ENCODE data around the gene TNNI2.
"Not testable (repeated sequence)": the region's sequence is repeated elsewhere in the genome, so short reads cannot be mapped to it uniquely, and the experiment has no call there.

Gene TNNI2

GRCh38 chr11:1873048-1873812 lies 34.4 kb downstream of the TNNI2 start:
- H3K36me3 ChIP-seq (ENCODE audit: control insufficient read depth in 5 of 5, insufficient read depth in 5 of 5, low read length in 5 of 5) = no peaks in the 10 kb centered on the region
- peak overlapping the region; percentile 50 to 72 (median 65) for H3K4me3 ChIP-seq (ENCODE audit: low read depth in 1 of 5, low read length in 5 of 5)
- no peak overlapping the region for H3K27ac ChIP-seq (ENCODE audit: low read depth, low read length)
- peaks cover 12 to 72% (median 42%) of the 10 kb centered on the region in 5 donors for H3K27me3 ChIP-seq (ENCODE audit: control insufficient read depth in 5 of 5, insufficient read depth in 4 of 5, low read length in 5 of 5)
- no peaks in the 10 kb centered on the region for H3K9me3 ChIP-seq (ENCODE audit: control insufficient read depth in 5 of 5, low read length in 5 of 5)
- no peak overlapping the region for H3K9ac ChIP-seq (ENCODE audit: low read length in 5 of 5)
- H3K4me1 ChIP-seq (ENCODE audit: control insufficient read depth in 5 of 5, insufficient read depth in 5 of 5, low read length in 5 of 5) = peaks cover 3 to 64% (median 41%) of the 10 kb centered on the region in 5 donors

GRCh38 chr11:1873813-1874150 lies 35.0 kb downstream of the TNNI2 start:
- H3K27me3 ChIP-seq (ENCODE audit: control insufficient read depth in 5 of 5, insufficient read depth in 4 of 5, low read length in 5 of 5) = peaks cover 11 to 70% (median 37%) of the 10 kb centered on the region in 5 donors
- not testable (repeated sequence) for H3K9ac ChIP-seq (ENCODE audit: low read length in 5 of 5); H3K9me3 ChIP-seq (ENCODE audit: control insufficient read depth in 5 of 5, low read length in 5 of 5); H3K36me3 ChIP-seq (ENCODE audit: control insufficient read depth in 5 of 5, insufficient read depth in 5 of 5, low read length in 5 of 5); H3K27ac ChIP-seq (ENCODE audit: low read depth, low read length)
- peaks cover 3 to 61% (median 41%) of the 10 kb centered on the region in 5 donors for H3K4me1 ChIP-seq (ENCODE audit: control insufficient read depth in 5 of 5, insufficient read depth in 5 of 5, low read length in 5 of 5)
- H3K4me3 ChIP-seq (ENCODE audit: low read depth in 1 of 5, low read length in 5 of 5) = peak overlapping the region in 4 of 5 donors; percentile 50 to 72 (median 68)

DNA sequence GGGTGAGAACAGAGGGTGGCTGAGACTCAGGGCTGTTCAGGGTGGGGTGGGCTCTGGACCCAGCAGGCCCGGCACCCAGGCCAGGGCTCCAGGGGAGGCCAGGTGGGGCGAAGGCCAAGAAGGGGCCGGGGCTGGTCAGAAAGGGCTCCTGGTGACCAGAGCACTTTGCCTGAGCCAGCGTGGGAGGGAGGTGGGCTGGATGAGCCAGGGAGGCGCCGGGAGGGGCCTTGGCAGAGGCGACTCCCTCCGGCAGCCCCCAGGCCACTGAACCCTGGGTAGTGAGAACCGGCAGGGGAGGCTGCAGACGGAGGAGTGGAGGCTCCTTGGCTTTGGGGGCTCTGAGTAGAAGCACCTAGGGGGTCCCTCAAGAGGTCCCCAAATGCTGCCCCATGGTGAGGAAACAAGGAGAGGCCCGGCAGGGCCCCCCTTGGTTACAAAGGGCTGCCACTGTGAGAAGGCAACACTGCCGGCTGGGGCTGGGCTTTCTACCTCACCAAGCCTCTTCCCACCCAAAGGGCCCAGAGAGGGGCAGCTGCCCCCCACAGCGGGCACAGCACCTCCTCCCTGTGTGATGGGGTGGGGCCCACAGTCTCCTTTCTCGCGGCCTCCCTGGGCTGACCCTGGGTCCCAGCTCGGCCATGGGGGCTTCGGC lies 35.8 kb downstream of the TNNI2 start:
- H3K4me3 ChIP-seq (ENCODE audit: low read depth in 1 of 5, low read length in 5 of 5) = peak overlapping the region in 1 of 5 donors; percentile 34
- H3K4me1 ChIP-seq (ENCODE audit: control insufficient read depth in 5 of 5, insufficient read depth in 5 of 5, low read length in 5 of 5) = peaks cover 3 to 57% (median 44%) of the 10 kb centered on the region in 5 donors
- not testable (repeated sequence) for H3K27ac ChIP-seq (ENCODE audit: low read depth, low read length); H3K9me3 ChIP-seq (ENCODE audit: control insufficient read depth in 5 of 5, low read length in 5 of 5); H3K36me3 ChIP-seq (ENCODE audit: control insufficient read depth in 5 of 5, insufficient read depth in 5 of 5, low read length in 5 of 5); H3K9ac ChIP-seq (ENCODE audit: low read length in 5 of 5)
- peaks cover 11 to 63% (median 31%) of the 10 kb centered on the region in 5 donors for H3K27me3 ChIP-seq (ENCODE audit: control insufficient read depth in 5 of 5, insufficient read depth in 4 of 5, low read length in 5 of 5)

DNA sequence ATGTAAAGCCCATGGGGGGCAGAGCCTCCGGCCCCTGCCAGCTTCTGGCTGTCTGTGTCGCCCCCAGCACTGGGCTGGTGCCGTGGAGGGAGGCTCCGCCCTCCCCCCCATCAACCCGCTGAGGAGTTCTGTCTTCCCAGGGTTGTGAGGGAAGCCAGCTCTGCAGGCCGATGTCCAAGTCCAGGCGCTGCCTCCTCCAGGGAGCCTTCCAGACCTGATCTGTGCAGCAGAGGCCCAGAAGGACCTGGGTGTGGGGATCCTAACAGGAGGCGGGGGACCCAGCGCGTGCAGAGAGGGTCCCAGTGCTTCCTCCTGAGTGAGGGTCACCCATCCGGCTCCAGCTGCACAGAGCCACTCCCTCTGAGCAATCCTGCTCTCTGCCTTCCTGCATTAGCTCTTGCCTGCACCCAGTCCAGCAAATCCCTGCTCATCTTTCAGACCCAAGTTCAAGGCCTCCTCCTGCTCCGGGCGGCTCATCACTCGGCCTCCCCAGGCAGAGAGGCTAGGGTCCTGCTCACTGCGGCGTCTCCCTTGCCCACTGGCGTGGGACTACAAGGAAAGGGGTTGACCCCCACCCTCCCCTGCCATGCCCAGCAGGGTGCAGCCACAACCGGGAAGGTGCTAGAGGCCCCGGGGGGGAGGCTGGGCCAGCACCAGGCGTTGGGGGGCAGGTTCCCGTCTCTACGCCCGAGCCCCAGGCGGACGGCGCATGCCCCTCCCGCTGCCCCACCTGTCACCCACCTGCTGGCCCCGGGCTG lies 36.5 kb downstream of the TNNI2 start:
- no peak overlapping the region for H3K9ac ChIP-seq (ENCODE audit: low read length in 5 of 5)
- H3K9me3 ChIP-seq (ENCODE audit: control insufficient read depth in 5 of 5, low read length in 5 of 5) = no peaks in the 10 kb centered on the region
- no peaks in the 10 kb centered on the region for H3K36me3 ChIP-seq (ENCODE audit: control insufficient read depth in 5 of 5, insufficient read depth in 5 of 5, low read length in 5 of 5)
- H3K4me3 ChIP-seq (ENCODE audit: low read depth in 1 of 5, low read length in 5 of 5) = peak overlapping the region in 3 of 5 donors; percentile 6 to 34 (median 22)
- peaks cover 11 to 56% (median 25%) of the 10 kb centered on the region in 5 donors for H3K27me3 ChIP-seq (ENCODE audit: control insufficient read depth in 5 of 5, insufficient read depth in 4 of 5, low read length in 5 of 5)
- H3K4me1 ChIP-seq (ENCODE audit: control insufficient read depth in 5 of 5, insufficient read depth in 5 of 5, low read length in 5 of 5) = peaks cover 3 to 60% (median 51%) of the 10 kb centered on the region in 5 donors
- no peak overlapping the region for H3K27ac ChIP-seq (ENCODE audit: low read depth, low read length)

- not testable (repeated sequence) for H3K36me3 ChIP-seq (ENCODE audit: control insufficient read depth in 5 of 5, insufficient read depth in 5 of 5, low read length in 5 of 5); H3K9me3 ChIP-seq (ENCODE audit: control insufficient read depth in 5 of 5, low read length in 5 of 5)
- H3K27me3 ChIP-seq (ENCODE audit: control insufficient read depth in 5 of 5, insufficient read depth in 4 of 5, low read length in 5 of 5) = peaks cover 7 to 54% (median 24%) of the 10 kb centered on the region in 5 donors
- peak overlapping the region in 2 of 5 donors; percentile 24 to 50 for H3K4me3 ChIP-seq (ENCODE audit: low read depth in 1 of 5, low read length in 5 of 5)
- peaks cover 3 to 60% (median 51%) of the 10 kb centered on the region in 5 donors for H3K4me1 ChIP-seq (ENCODE audit: control insufficient read depth in 5 of 5, insufficient read depth in 5 of 5, low read length in 5 of 5)
- peak overlapping the region; percentile 57 for H3K27ac ChIP-seq (ENCODE audit: low read depth, low read length)
- peak overlapping the region in 1 of 5 donors; percentile 62 for H3K9ac ChIP-seq (ENCODE audit: low read length in 5 of 5)
Observed at GRCh38 chr11:1875851-1876301, 37.1 kb downstream of the TNNI2 start.

DNA sequence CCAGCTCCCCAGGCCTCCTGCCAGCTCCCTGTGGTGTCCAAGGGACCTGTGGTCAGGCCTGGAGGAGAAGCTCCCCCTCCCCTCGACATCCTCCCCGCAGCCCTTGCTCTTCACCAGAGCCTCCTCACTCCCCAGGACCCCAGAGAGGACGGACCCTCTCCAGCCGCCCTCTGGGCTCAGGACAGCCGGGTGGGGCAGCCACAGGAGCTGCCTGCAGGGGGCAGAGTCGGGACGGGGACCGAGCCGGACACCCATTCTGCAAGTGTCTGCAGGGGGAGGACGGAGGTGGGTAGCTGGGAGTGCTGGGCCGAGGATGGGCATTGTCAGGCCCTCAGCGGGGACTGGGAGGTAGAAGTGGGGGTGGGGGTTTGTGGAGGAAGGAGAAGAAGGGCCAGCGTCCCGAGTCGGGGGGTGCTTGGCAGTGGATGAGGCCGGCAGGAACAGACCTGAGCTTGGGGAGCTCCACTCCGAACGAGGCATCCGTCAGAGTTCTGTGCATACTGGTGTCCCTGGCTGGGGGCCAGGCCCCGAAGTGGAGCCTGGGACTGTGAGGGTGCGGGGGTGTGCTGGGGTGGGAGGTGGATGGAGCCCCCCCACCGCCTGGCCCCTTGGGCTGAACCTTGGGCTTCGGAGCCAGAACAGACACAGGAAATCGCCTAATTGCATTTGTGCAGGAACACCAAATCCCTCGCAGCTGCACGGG lies 37.7 kb downstream of the TNNI2 start:
- H3K4me1 ChIP-seq (ENCODE audit: control insufficient read depth in 5 of 5, insufficient read depth in 5 of 5, low read length in 5 of 5) = peaks cover 3 to 61% (median 53%) of the 10 kb centered on the region in 5 donors
- H3K36me3 ChIP-seq (ENCODE audit: control insufficient read depth in 5 of 5, insufficient read depth in 5 of 5, low read length in 5 of 5) = peaks cover 0 to 2% (median 0%) of the 10 kb centered on the region in 5 donors
- H3K27me3 ChIP-seq (ENCODE audit: control insufficient read depth in 5 of 5, insufficient read depth in 4 of 5, low read length in 5 of 5) = peaks cover 2 to 54% (median 23%) of the 10 kb centered on the region in 5 donors
- peak overlapping the region in 1 of 5 donors; percentile 62 for H3K9ac ChIP-seq (ENCODE audit: low read length in 5 of 5)
- no peaks in the 10 kb centered on the region for H3K9me3 ChIP-seq (ENCODE audit: control insufficient read depth in 5 of 5, low read length in 5 of 5)
- H3K4me3 ChIP-seq (ENCODE audit: low read depth in 1 of 5, low read length in 5 of 5) = peak overlapping the region in 2 of 5 donors; percentile 24 to 50
- H3K27ac ChIP-seq (ENCODE audit: low read depth, low read length) = peak overlapping the region; percentile 57

GRCh38 chr11:1877211-1878136 lies 38.7 kb downstream of the TNNI2 start:
- Histone ChIP-seq H3K27me3 (ENCODE audit: control insufficient read depth in 5 of 5, insufficient read depth in 4 of 5, low read length in 5 of 5) (peaks cover 2 to 49% (median 20%) of the 10 kb centered on the region in 5 donors), H3K4me3 (ENCODE audit: low read depth in 1 of 5, low read length in 5 of 5) (no peak overlapping the region), H3K4me1 (ENCODE audit: control insufficient read depth in 5 of 5, insufficient read depth in 5 of 5, low read length in 5 of 5) (peaks cover 3 to 67% (median 62%) of the 10 kb centered on the region in 5 donors), H3K9ac (ENCODE audit: low read length in 5 of 5) (no peak overlapping the region), H3K36me3 (ENCODE audit: control insufficient read depth in 5 of 5, insufficient read depth in 5 of 5, low read length in 5 of 5) (peaks cover 0 to 2% (median 0%) of the 10 kb centered on the region in 5 donors), H3K9me3 (ENCODE audit: control insufficient read depth in 5 of 5, low read length in 5 of 5) (no peaks in the 10 kb centered on the region), H3K27ac (ENCODE audit: low read depth, low read length) (peak overlapping the region; percentile 60)

DNA sequence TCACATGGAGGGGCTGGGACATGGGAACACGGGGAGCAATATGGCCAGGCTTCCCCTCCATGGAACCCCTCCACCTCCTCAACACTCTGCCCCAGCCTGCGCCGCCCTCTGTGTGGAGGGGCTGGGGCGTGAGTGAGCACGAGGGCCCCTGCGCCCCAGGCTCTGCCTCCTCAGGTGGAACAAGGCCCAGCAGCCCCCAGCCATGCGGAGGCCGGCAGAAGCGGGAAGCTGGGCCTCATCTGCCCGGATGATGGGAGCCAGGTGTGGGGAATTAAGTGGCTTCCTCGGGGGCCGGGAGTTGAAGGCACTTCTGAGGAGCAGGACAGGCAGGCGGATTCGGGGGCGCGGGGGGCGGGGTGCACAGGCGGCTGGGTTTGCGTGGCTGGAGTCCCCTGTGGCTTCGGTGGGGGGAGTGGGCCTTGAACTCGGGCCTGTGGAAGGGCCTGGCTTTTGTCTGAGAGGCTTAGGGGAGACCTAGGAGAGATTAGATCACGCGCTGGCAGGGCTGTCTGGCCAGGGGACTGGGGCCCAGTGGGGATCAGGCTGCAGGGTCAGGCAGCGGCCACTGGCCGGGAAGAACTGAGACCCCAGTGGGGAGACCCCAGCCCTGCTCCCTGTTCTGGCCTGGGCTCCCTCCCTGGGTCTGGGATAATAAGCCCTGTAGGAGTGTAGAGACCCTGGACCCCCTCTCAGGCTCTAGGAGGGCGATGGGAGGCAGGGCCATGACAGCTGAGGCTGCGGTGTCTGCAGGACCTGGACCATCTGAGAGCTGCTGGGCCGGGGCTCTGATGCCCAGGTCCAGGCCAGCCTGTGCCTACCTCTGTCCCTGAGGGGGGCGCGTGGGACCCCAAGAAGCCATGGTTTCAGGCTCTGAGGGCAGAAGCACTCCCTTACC lies 39.6 kb downstream of the TNNI2 start:
- Histone ChIP-seq H3K9ac (ENCODE audit: low read length in 5 of 5) (no peak overlapping the region), H3K9me3 (ENCODE audit: control insufficient read depth in 5 of 5, low read length in 5 of 5) (no peaks in the 10 kb centered on the region), H3K27ac (ENCODE audit: low read depth, low read length) (peak overlapping the region; percentile 95), H3K4me1 (ENCODE audit: control insufficient read depth in 5 of 5, insufficient read depth in 5 of 5, low read length in 5 of 5) (peaks cover 3 to 75% (median 69%) of the 10 kb centered on the region in 5 donors), H3K27me3 (ENCODE audit: control insufficient read depth in 5 of 5, insufficient read depth in 4 of 5, low read length in 5 of 5) (peaks cover 2 to 47% (median 16%) of the 10 kb centered on the region in 5 donors), H3K4me3 (ENCODE audit: low read depth in 1 of 5, low read length in 5 of 5) (no peak overlapping the region), H3K36me3 (ENCODE audit: control insufficient read depth in 5 of 5, insufficient read depth in 5 of 5, low read length in 5 of 5) (peaks cover 0 to 5% (median 2%) of the 10 kb centered on the region in 5 donors)
